NCI-H774 (cell line): Measurements from ENCODE around the gene RRAS.
"Not testable (repeated sequence)": the region's sequence is repeated elsewhere in the genome, so short reads cannot be mapped to it uniquely, and the experiment has no call there.

Experiments used
- DNase-seq: peaks from one replicate; lab custom pipeline; 2025; lab: John Stamatoyannopoulos, UW

The RRAS gene

DNA sequence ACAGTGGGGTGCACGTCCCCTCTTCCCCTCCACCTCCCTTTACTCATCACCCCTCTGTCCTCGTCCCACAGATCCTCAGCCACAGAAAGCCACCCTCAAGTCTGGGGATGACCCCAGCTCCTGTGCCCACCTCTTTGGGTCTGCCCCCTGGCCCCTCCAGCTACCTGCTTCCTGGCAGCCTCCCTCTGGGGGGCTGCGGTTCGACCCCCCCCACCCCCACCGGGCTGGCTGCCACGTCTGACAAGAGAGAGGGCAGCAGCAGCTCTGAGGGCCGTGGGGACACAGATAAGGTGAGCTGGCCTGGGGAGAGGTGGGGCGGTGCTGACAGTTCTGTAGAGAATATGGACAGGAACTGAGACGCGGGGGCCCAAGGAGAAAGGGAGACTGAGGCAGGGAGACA is 14.6 kb upstream of the RRAS start:
- DNase-seq: no peak

DNA sequence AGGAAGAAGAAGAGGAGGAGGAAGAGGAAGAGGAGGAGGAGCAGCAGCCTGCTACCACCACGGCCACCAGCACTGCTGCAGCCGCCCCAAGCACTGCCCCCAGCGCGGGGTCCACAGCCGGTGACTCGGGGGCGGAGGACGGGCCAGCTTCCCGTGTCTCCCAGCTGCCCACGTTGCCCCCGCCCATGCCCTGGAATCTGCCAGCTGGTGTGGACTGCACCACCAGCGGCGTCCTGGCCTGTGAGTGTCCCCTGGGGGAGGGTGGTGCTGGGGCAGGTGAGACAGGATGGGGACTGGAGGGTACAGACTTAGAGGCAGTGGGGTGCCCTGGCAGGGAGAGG is 13.5 kb upstream of the RRAS start:
- no peak for DNase-seq

DNA sequence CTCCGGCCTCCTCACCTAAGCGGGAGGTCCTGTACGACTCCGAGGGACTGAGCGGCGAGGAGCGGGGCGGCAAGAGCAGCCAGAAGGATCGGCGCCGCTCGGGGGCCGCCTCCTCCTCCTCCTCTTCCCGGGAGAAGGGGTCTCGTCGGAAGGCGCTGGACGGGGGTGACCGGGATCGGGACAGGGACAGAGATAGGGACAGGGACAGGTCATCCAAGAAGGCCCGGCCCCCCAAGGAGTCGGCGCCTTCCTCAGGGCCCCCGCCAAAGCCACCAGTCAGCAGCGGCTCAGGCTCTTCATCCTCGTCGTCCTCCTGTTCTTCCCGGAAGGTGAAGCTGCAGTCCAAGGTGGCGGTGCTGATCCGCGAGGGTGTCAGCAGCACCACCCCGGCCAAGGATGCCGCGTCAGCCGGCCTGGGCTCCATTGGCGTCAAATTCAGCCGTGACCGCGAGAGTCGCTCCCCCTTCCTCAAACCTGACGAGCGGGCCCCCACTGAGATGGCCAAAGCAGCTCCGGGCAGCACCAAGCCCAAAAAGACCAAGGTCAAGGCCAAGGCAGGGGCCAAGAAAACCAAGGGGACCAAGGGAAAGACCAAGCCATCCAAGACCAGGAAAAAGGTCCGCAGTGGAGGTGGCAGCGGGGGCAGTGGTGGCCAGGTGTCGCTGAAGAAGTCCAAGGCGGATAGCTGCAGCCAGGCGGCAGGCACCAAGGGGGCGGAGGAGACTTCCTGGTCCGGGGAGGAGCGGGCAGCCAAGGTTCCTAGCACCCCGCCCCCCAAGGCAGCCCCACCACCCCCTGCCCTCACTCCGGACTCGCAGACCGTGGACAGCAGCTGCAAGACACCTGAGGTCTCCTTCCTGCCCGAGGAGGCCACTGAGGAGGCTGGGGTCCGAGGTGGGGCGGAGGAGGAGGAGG is 12.9 kb upstream of the RRAS start:
- DNase-seq: no peak

DNA sequence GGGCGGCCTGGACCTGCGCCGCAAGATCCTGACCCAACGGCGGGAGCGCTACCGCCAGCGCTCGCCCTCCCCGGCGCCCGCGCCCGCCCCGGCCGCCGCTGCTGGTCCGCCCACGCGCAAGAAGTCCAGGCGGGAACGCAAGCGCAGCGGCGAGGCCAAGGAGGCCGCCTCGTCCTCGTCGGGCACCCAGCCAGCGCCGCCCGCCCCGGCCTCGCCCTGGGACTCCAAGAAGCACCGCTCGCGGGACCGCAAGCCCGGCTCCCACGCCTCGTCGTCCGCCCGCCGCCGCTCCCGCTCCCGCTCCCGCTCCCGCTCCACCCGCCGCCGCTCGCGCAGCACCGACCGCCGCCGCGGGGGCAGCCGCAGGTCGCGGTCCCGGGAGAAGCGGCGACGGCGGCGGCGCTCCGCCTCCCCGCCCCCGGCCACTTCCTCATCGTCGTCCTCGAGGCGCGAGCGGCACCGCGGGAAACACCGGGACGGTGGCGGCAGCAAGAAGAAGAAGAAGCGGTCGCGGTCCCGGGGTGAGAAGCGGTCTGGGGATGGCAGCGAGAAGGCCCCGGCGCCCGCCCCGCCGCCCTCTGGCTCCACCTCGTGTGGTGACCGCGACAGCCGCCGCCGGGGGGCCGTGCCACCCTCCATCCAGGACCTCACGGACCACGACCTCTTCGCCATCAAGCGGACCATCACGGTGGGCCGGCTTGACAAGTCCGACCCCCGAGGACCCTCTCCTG is 12.0 kb upstream of the RRAS start:
- no peak for DNase-seq

DNA sequence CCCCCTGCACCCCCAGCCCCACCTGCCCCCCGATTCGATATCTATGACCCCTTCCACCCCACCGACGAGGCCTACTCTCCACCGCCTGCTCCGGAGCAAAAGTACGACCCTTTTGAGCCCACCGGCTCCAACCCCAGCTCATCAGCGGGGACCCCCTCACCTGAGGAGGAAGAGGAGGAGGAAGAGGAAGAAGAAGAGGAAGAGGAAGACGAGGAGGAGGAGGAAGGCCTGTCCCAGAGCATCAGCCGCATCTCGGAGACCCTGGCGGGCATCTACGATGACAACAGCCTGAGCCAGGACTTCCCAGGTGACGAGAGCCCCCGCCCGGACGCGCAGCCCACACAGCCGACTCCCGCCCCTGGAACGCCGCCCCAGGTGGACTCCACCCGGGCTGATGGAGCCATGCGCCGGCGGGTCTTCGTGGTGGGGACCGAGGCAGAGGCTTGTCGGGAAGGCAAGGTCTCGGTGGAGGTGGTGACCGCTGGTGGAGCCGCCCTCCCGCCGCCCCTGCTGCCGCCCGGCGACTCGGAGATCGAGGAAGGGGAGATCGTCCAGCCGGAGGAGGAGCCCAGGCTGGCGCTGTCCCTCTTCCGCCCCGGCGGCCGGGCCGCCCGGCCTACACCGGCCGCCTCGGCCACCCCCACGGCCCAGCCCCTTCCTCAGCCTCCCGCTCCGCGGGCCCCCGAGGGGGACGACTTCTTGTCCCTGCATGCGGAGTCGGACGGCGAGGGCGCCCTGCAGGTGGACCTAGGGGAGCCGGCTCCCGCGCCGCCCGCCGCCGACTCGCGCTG is 11.3 kb upstream of the RRAS start:
- DNase-seq: no peak

DNA sequence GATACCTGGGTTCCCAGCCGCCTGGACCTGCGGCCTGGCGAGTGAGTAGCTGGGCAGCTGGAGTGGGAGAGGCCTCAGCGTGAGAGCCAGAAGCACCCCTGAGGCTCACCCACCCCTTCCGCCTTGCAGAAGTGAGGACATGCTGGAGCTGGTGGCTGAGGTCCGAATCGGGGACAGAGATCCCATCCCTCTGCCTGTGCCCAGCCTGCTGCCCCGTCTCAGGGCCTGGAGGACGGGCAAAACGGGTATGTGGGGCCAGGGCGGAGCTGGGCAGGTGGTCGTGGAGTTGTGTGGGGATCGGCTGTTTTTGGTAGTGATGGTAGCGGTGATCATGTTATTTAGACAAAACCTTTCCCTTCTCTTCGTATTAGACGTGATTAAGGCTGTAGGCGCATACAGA is 6.6 kb upstream of the RRAS start:
- no peak for DNase-seq

DNA sequence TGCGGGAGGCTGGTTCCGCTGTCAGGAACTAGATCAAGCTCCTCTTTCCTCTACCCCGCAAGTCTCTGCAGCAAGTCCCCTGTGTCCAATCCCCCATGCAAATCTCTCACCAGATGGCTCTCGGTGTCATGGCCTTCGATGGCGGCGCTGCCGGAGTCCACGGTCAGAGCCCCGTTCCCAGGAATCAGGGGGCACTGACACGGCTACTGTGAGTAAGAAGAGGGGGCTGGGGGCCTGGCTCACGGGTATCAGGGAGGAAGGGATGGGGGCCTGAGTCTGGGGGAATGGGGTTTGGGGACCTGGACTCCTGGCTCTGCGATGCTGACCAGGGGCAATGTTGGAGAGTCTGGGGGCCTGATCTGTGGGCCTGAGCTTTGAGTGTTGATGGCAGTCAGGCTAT is 6.1 kb upstream of the RRAS start:
- DNase-seq: no peak

DNA sequence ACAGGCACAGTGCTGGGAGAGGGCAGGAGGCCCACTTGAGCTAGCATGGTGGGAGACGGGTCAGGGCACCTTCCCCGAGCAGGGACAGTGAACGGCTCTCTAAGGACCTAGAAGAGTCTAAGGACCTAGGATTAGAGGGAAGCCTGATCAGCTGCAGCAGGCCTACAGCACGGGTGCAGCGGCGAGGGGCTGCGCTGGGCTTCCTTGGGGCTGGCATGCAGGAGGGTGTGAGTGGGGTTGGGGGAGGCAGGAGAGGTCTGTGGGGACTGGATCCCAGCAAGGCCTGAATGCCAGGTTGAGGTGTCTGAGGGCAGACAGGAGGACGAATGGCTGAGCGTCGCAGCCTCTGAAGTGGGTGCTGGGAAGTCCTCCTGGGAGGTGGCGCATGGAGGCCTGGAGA is 5.6 kb upstream of the RRAS start:
- no peak for DNase-seq

DNA sequence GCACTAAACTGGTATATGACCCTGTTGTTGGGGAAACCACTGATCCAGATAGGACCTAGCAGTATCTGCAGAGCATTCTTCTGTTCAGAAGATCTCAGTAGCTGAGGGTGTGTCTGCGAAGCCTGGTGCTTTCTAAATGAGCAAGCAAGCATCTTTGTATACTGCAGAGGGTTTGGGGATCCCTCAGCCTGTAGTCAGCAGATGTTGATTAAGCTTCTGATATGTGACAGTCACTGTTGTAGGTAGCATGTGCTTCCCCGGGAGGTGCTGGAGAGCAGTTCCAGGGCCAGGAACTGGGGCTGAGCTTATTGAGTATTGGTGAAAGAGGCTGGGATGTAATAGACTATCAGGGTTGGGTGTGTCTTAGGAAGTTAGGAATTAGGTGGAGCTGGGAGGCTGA is 3.5 kb upstream of the RRAS start:
- DNase-seq: no peak

DNA sequence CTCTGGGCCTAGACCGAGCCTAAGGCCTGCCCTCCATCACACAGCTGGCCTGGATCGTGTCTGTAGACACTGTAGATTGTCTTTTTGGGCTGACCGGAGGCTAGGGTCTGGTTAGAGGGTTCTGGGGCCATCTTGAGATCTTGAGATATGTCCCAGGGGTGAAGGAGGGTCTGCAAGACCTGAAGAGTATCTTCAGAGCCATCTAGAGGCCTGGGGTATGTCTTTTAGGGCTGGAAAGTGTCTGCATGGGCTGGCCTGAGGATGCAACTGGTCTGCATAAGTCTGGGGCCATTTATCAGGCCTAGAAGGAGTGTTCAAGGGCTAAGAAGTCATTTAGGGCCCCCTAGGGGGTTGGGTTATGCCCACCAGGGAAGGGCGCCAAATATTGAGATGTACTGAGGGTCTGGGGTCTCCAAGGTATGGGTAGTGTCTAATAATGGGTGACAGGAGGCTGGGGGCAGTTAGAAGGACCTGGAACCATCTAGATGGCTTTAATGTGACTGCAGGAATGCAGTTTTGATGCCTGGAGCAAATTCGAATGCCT is 2.6 kb upstream of the RRAS start:
- DNase-seq: no peak

DNA sequence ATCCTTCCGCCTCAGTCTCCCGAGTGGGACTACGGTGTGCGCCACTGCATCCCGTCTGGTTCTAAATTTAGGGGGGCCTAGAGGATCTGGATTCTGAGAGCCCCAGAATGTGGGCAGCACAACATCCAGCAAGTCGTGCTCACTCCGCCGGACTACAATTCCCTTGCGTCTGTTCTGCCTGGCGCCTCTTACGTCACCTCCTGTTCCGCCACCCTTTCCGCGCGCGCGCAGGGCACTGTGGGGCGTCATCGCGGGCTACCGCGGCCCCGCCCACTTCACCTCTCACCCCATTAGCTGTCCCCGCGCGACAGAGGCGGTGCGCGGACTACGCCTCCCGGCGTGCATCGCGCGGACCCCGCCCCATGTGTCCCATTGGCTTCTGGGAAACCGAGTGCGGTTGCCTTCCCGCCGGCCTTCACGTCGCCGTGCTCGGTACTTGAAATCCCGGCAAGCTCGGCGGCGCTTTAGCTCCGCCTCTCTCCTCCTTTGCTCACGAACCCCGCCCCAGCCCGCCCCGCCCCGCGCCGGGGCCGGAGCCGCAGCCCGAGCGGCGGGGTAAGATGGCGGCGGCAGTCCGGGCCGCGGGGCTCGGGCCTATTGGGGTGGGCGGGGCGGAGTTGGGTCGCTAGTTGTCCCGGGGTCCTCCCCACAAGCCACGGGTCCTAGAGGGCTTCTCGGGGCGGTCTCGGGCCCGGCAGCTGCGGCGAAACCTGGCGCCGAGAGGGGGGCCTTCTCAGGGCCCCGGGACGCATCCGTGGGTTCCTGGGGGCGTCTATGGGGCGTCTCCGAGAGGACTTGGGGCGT is 1.9 kb upstream of the RRAS start, which contains the start of gene SCAF1:
Gene SCAF1, plus strand, starts transcription at position 522 of the 804 bp plus-strand sequence. CDS start 2,818 bp downstream, outside the sequence.
- DNase-seq: peak; percentile 99

DNA sequence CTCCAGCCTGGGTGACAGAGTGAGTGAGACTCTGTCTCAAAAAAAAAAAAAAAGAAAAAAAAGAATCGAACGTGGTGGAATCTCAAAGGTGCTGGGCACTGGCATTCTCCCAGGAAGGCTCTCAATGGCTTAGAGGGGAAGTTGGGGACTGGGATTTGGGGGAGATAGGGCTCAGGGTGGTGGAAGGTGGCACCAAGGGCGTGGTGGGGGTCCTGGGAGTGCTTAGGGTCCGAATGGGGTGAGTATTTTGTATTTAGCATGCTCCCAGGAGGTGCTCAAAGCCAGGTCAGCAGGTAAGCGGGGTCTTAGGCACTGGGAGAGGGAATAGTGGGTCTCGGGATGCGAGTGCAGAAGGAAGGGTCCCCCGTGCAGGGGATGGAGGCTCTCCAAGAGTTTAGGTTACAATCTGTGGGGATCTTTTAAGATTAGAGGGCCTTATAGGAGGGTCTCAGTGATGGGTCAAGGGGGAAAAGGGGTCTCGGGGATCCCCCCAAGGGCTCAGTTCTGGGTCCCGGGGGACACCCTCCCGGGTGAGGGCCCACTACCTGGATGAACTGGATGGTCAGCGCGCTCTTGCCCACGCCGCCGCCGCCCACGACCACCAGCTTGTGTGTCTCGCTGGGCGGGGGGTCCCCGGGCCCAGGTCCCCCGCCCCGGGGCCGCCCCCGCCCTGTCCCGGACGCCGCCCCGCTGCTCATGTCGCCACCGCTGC is 386 bp downstream of the RRAS start:
- DNase-seq: no peak

DNA sequence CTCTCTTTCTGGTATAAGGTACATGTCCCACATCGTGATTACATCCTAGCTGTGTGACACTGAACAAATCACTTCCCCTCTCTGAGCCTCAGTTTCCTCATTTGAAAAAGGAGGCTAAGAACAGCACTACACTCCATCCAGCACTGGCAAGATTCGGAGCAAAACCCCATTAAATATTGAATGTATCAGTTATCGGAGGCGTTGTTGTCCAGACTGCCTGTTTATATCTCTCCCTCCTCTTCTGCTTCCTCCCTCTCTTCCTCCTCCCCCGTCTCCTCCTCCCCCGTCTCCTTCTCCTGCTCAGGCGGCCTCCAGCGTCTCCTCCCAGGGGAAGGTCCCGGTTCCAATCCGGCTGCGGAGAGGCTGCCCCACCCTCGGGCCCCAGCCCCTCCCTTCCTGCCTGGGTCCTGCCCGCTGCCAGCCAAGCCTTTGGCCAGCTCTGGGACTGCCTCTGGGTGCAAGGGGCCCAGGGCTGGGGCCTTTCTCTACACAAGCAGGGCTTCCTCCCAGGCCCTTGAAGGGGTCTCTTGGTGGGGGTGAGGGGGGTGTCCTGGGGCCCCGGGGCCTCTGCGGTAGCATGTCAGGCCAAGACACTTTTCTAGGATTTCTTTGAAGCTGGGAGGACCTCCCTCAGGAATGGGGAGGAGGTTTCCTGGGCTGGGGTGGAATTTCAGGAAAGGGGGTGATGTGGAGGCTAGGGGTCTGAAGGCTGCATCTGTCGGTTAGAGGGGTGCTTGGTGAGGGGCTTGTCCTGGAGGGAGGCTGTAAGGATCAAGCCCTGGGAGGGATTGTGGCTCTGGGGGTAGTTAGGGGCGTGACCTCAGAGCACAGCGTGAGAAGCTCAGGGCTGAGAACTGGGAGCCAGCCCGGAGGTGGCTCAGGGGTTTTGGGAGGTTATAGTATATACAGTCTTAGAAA is 1.9 kb downstream of the RRAS start:
- no peak for DNase-seq

DNA sequence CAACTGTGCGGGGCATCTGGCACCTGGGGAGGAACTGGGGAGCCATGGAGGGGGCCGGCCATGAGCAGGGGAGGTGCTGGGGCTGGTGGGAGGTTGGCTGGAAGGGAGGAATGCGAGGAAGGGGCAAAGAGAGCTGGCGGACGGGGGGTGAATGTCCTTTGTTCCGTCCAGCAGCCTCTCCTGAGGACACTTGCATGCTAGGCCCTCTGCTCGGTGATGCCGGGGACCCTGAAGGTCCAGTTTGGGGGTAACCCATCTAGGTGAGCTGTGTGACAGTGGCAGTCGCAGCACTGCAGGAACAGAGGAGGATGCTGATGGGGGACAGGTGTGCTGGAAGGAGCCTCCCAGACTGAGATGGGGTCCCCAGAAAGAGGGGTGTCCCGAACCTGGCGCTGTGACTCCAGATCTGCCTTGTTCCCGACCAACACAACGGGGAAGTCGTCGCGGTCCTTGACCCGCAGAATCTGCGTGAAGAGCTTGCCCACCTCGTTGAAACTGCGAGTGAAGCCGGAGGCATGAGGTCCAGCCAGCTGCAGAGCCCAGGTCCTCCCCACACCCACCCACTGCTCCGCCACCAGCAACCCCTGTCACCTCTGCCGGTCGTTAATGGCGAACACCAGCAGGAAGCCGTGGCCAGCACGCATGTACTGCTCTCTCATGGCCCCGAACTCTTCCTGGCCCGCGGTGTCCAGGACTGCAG is 3.6 kb downstream of the RRAS start:
- DNase-seq: no peak

DNA sequence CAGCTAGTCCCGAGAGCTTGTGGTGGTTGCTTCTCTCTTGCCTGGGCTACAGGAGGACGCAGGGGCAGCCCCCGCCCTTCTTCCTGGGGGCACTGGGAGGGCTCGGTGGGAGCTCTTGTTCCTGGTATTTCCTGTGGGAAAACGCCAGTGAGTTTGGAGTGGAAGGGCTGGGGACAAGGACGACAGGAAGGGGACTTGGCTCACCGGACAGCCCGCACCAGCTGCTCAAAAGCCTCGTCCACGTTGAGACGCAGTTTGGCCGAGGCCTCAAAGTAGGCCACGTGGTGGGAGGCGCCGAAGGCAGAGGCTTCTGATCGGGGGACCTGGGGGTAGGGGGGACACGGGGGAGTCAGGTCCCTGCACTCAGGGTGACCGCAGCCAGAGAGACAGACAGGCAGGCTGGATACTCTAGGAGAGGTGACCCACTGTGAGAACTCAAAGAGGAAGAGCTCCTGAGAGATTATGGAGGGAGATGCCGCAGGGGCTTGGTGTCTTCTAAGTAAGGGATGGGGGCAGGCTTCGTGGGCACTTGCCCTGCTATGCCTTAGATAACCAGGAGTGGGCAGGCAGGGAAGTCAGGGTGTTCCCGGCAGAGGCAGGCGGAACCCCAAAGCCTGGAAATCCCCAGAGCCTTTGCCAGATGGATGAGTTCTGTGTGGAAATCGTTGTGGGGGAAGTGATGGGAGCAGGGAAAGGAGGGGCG is 4.3 kb downstream of the RRAS start:
- no peak for DNase-seq

DNA sequence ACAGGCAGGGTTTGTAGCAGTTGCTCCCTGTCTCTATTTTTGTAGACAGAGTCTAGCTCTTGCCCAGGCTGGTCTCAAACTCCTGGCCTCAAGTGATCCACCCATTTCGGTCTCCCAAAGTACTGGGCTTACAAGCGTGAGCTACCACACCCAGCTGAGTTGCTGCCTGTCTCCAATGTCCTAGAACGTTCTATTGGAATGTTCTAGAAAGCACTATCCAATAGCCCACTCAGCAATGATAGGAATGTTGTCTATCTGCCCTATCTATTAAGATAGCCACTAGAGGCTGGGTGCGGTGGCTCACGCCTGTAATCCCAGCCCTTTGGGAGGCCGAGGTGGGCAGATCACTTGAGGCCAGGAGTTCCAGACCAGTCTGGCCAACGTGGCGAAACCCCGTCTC is 6.7 kb downstream of the RRAS start:
- DNase-seq: not testable (repeated sequence)

DNA sequence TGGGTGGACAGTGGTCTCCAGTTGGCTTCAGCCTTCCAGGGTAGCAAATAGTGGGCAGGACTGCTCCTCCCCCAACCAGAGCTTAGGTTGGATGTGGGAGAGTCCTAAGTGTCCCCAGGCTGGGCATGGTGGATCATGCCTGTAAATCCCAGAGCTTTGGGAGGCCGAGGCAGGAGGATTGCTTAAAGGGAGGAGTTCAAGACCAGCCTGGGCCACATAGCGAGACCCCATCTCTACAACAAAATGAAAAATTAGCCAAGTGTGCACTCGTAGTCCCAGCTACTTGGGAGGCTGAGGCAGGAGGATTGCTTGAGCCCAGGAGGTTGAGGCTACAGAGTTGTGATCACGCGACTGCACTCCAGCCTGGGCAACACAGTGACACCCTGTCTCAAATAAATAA is 7.4 kb downstream of the RRAS start:
- DNase-seq: no peak

DNA sequence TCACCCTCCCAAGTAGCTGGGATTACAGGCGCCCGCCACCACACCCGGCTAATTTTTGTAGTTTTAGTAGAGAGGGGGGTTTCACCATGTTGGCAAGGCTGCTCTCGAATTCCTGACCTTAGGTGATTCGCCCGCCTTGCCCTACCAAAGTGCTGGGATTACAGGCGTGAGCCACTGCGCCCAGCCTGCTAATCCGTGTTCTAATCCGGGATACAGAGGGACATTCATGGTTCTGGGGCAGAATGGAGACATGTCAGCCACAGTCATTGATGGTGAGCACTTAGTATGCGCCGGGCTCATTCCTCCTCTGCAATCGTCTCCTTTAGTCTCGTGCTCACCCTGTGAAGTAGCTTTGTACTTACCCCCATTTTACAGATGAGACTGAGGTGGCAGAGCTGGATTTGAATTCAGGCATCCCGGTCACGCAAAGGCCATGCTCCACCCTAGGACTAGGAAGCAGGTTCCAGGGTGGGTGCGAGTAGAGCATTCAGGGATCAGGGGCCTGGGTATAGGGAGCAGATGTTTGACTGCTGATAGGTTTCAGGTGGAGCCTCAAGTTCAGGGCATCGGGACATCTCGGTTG is 8.2 kb downstream of the RRAS start:
- DNase-seq: no peak
